ENCODE data around the gene GALNT7.

GALNT7 gene

GRCh38 chr4:173267711-173268110 lies 99.1 kb downstream of the GALNT7 start:
- DNase-seq (ENCODE audit: low spot score): no peak

GRCh38 chr4:173269280-173269679 lies 100.7 kb downstream of the GALNT7 start:
- DNase-seq (ENCODE audit: low spot score): no peak

- no peak for DNase-seq (ENCODE audit: low spot score)
These were observed 101.9 kb downstream of the GALNT7 start for GRCh38 chr4:173270312-173271027.

GRCh38 chr4:173272314-173272713 lies 103.7 kb downstream of the GALNT7 start:
- DNase-seq (ENCODE audit: low spot score): no peak

GRCh38 chr4:173272996-173273395 lies 104.4 kb downstream of the GALNT7 start:
- no peak for DNase-seq (ENCODE audit: low spot score)

- no peak for DNase-seq (ENCODE audit: low spot score)
These were observed 105.3 kb downstream of the GALNT7 start for GRCh38 chr4:173273941-173274340.

GRCh38 chr4:173274744-173275143 lies 106.1 kb downstream of the GALNT7 start:
- DNase-seq (ENCODE audit: low spot score): no peak

GRCh38 chr4:173275150-173275549 lies 106.5 kb downstream of the GALNT7 start:
- no peak for DNase-seq (ENCODE audit: low spot score)

- DNase-seq (ENCODE audit: low spot score): no peak
These were observed 108.7 kb downstream of the GALNT7 start for GRCh38 chr4:173277340-173277739.

- no peak for DNase-seq (ENCODE audit: low spot score)
These were observed 112.4 kb downstream of the GALNT7 start for GRCh38 chr4:173280998-173281397.

GRCh38 chr4:173281406-173282255 lies 113.0 kb downstream of the GALNT7 start:
- DNase-seq (ENCODE audit: low spot score): no peak

GRCh38 chr4:173282256-173282562 lies 113.6 kb downstream of the GALNT7 start:
- DNase-seq (ENCODE audit: low spot score): no peak

- no peak for DNase-seq (ENCODE audit: low spot score)
These were observed 114.0 kb downstream of the GALNT7 start for GRCh38 chr4:173282626-173283025.

GRCh38 chr4:173284463-173284862 lies 115.9 kb downstream of the GALNT7 start:
- DNase-seq (ENCODE audit: low spot score): no peak

- DNase-seq (ENCODE audit: low spot score): no peak
These were observed 118.9 kb downstream of the GALNT7 start for GRCh38 chr4:173287486-173287885.

GRCh38 chr4:173288296-173288695 lies 119.7 kb downstream of the GALNT7 start:
- no peak for DNase-seq (ENCODE audit: low spot score)

GRCh38 chr4:173288698-173289352 lies 120.2 kb downstream of the GALNT7 start:
- no peak for DNase-seq (ENCODE audit: low spot score)

GRCh38 chr4:173289353-173289727 lies 120.7 kb downstream of the GALNT7 start:
- DNase-seq (ENCODE audit: low spot score): no peak

GRCh38 chr4:173291899-173292298 lies 123.3 kb downstream of the GALNT7 start:
- DNase-seq (ENCODE audit: low spot score): no peak

GRCh38 chr4:173293663-173294062 lies 125.1 kb downstream of the GALNT7 start:
- DNase-seq (ENCODE audit: low spot score): no peak

GRCh38 chr4:173294444-173294843 lies 125.8 kb downstream of the GALNT7 start:
- no peak for DNase-seq (ENCODE audit: low spot score)

- no peak for DNase-seq (ENCODE audit: low spot score)
These were observed 133.0 kb downstream of the GALNT7 start for GRCh38 chr4:173301518-173302201.

- no peak for DNase-seq (ENCODE audit: low spot score)
These were observed 139.2 kb downstream of the GALNT7 start for GRCh38 chr4:173307778-173308177.

Data from HuH-7.5 (cell line).